Measurements from ENCODE around the gene EFTUD2.
A peak's percentile ranks its signal among the peaks of the same experiment; 100 is the strongest.
"Not testable (repeated sequence)": the region's sequence is repeated elsewhere in the genome, so short reads cannot be mapped to it uniquely, and the experiment has no call there.

The EFTUD2 gene

DNA sequence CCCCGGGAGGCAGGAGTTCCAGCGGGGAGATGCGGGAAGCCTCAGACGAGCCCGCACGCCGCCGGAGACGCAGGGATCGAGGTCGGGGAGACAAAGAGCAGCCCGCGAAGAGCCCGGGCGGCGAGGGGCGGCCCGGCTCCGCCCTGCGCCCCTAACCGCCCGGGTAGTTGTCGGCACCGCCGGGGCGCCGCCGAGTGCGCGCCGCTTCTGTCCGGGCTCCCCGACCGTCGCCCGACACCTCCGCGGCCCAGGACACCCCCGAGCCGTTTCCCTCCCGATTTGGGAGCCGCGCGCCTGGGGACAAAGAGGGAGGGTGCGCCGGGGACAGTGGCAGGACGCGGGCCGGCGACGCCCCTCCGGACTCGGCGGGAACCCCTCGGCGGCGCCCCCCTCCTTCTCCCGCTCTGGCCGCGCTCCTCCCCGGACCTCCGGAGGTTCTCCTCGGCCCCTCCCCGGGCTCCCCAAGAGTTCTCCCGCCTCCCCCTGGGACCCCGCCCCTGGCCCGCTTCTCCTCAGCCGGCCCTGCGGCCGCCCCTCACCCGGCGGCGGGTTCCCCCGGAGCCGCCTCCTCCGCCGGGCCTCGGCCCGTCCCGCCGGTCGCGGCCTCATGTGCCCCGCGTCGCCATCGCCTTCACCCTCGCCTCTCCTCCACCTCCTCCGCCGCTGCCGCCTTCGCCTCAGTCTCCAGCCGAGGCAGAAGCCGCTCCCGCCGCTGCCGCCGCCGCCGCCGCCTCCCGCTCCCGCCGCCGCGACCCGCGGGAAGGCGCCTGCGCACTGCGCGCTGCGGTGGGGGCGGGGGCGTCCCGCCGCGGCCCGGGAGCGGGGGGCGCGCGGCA is 69.5 kb downstream of the EFTUD2 start, which contains the start of gene GJC1:
Gene GJC1, minus strand, starts transcription at position 765 of the 836 bp plus-strand sequence. CDS start 24,470 bp downstream, outside the sequence.
- peak within 1 kb of the TSS; percentile 25 for H3K4me3 ChIP-seq (ENCODE audit: low read depth, low read length)
- H3K79me2 ChIP-seq, result no peaks in the 10 kb centered on the region
- H2AFZ ChIP-seq, result peak within 1 kb of the TSS; percentile 79
- no peaks in the 10 kb centered on the region for H3K9me3 ChIP-seq (ENCODE audit: control insufficient read depth, low read length)
- H3K9ac ChIP-seq, result no peak within 1 kb of the TSS
- H3K27me3 ChIP-seq (ENCODE audit: control insufficient read depth, insufficient read depth, low read length), result no peaks in the 10 kb centered on the region
- H3K4me2 ChIP-seq (ENCODE audit: low read length), result peak within 1 kb of the TSS; percentile 60
- H3K4me1 ChIP-seq, result no peaks in the 10 kb centered on the region
- H3K27ac ChIP-seq, result peak within 1 kb of the TSS; percentile 51
- no peaks in the 10 kb centered on the region for H3K36me3 ChIP-seq (ENCODE audit: control insufficient read depth, insufficient read depth, low read length)
- TF ChIP-seq, protein P1, sequence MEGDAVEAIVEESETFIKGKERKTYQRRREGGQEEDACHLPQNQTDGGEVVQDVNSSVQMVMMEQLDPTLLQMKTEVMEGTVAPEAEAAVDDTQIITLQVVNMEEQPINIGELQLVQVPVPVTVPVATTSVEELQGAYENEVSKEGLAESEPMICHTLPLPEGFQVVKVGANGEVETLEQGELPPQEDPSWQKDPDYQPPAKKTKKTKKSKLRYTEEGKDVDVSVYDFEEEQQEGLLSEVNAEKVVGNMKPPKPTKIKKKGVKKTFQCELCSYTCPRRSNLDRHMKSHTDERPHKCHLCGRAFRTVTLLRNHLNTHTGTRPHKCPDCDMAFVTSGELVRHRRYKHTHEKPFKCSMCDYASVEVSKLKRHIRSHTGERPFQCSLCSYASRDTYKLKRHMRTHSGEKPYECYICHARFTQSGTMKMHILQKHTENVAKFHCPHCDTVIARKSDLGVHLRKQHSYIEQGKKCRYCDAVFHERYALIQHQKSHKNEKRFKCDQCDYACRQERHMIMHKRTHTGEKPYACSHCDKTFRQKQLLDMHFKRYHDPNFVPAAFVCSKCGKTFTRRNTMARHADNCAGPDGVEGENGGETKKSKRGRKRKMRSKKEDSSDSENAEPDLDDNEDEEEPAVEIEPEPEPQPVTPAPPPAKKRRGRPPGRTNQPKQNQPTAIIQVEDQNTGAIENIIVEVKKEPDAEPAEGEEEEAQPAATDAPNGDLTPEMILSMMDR (IDR thresholded peaks at IDR 0.05), result no peak

DNA sequence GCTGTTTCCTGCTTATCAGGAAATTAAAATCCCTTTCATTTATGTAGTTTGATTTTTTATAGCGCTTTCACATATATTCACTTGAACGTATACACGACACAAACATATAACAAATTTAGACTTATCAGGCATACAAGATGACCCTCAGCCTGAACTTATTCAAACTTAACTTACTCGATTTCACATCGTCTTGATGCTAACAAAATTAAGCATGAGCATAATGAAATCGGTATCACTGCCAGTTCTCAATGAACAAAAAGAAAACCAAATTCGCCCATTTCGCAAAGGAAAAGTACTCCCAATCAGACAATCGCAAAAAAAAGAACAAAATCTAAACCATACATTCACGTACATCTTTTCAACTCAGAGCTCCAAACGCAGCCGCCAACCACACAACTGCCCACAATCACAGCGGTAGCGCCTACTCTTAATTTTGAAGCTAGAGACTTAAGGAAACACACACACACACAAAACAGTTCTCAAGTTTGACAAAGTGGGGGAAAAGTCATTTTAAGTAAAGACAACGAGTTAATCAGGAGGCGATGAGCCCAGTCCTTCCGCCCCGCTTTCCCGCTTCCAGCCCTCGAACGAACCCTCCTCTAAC is 70.2 kb downstream of the EFTUD2 start:
- no peaks in the 10 kb centered on the region for H3K36me3 ChIP-seq (ENCODE audit: control insufficient read depth, insufficient read depth, low read length)
- no peak overlapping the region for H3K9ac ChIP-seq
- H3K79me2 ChIP-seq, result no peaks in the 10 kb centered on the region
- no peaks in the 10 kb centered on the region for H3K4me1 ChIP-seq
- H3K4me3 ChIP-seq (ENCODE audit: low read depth, low read length), result peak overlapping the region; percentile 24
- H3K9me3 ChIP-seq (ENCODE audit: control insufficient read depth, low read length), result no peaks in the 10 kb centered on the region
- H3K27me3 ChIP-seq (ENCODE audit: control insufficient read depth, insufficient read depth, low read length), result no peaks in the 10 kb centered on the region
- H2AFZ ChIP-seq, result peak overlapping the region; percentile 79
- H3K4me2 ChIP-seq (ENCODE audit: low read length), result peak overlapping the region; percentile 56
- TF ChIP-seq, protein P1 (IDR thresholded peaks at IDR 0.05), result no peak
- H3K27ac ChIP-seq, result peak overlapping the region; percentile 51

DNA sequence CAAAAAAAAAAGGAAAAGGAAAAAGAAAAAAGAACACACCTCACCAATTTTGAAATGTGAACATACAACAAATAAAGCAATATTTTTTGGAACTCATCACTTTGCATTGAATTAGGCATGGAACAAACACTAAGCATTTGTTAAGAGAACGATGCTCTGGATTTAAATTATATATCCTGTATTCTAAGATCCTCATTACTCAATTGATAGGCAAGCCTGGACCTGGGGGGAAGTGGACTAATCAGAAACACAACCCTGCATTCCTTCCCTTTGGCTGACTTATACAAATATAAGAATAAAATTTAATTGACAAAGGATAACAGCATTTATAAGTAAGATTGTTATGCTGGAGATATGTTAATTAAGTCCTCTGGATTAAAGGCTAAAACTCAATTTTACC is 71.4 kb downstream of the EFTUD2 start:
- Histone ChIP-seq H3K4me2 (ENCODE audit: low read length) (no peak overlapping the region), H3K79me2 (no peaks in the 10 kb centered on the region), H3K27me3 (ENCODE audit: control insufficient read depth, insufficient read depth, low read length) (no peaks in the 10 kb centered on the region), H3K9me3 (ENCODE audit: control insufficient read depth, low read length) (no peaks in the 10 kb centered on the region), H3K4me3 (ENCODE audit: low read depth, low read length) (no peak overlapping the region), H3K4me1 (no peaks in the 10 kb centered on the region), H3K27ac (no peak overlapping the region), H3K9ac (no peak overlapping the region), H3K36me3 (ENCODE audit: control insufficient read depth, insufficient read depth, low read length) (no peaks in the 10 kb centered on the region), H2AFZ (no peak overlapping the region)
- TF ChIP-seq, protein P1 (IDR thresholded peaks at IDR 0.05), result no peak

DNA sequence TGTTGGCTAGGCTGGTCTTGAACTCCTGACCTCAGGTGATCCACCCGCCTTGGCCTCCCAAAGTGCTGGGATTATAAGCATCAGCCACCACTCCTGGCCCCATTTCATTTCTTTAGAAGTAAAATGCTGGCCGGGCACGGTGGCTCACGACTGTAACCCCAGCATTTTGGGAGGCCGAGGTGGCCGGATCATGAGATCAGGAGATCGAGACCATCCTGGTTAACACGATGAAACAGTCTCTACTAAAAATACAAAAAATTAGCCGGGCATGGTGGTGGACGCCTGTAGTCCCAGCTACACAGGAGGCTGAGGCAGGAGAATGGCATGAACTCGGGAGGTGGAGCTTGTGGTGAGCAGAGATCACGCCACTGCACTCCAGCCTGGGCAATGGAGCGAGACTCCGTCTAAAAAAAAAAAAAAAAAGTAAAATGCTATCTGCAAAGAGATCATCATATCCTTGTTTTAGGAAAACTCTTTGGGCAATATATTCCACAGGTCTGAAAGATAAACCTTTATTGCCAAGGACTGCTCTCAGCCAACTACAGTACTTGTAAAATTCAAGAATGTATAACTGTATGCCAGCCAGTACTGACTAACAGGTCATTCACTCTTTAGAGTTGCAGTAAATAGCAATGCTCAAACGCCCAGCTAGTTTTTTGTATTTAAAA is 73.0 kb downstream of the EFTUD2 start:
- no peaks in the 10 kb centered on the region for H3K4me1 ChIP-seq
- H3K79me2 ChIP-seq, result no peaks in the 10 kb centered on the region
- TF ChIP-seq, protein P1 (IDR thresholded peaks at IDR 0.05), result no peak
- H3K27ac ChIP-seq, result no peak overlapping the region
- H3K4me2 ChIP-seq (ENCODE audit: low read length), result no peak overlapping the region
- H3K36me3 ChIP-seq (ENCODE audit: control insufficient read depth, insufficient read depth, low read length), result no peaks in the 10 kb centered on the region
- no peak overlapping the region for H2AFZ ChIP-seq
- no peaks in the 10 kb centered on the region for H3K27me3 ChIP-seq (ENCODE audit: control insufficient read depth, insufficient read depth, low read length)
- H3K4me3 ChIP-seq (ENCODE audit: low read depth, low read length), result no peak overlapping the region
- no peaks in the 10 kb centered on the region for H3K9me3 ChIP-seq (ENCODE audit: control insufficient read depth, low read length)
- H3K9ac ChIP-seq, result no peak overlapping the region

DNA sequence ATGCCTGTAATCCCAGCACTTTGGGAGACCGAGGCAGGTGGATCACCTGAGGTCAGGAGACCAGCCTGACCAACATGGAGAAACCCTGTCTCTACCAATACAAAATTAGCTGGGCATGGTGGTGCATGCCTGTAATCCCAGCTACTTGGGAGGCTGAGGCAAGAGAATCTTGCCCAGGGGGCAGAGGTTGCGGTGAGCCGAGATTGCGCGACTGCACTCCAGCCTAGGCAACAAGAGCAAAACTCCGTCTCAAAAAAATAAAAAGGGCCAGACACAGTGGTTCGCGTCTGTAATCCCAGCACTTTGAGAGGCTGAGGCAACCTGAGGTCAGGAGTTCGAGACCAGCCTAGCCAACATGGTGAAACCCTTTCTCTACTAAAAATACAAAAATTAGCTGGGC is 74.0 kb downstream of the EFTUD2 start:
- H2AFZ ChIP-seq; H3K9me3 ChIP-seq (ENCODE audit: control insufficient read depth, low read length); H3K79me2 ChIP-seq; H3K27me3 ChIP-seq (ENCODE audit: control insufficient read depth, insufficient read depth, low read length); H3K4me3 ChIP-seq (ENCODE audit: low read depth, low read length); H3K4me2 ChIP-seq (ENCODE audit: low read length); H3K36me3 ChIP-seq (ENCODE audit: control insufficient read depth, insufficient read depth, low read length); H3K4me1 ChIP-seq; H3K9ac ChIP-seq; H3K27ac ChIP-seq: not testable (repeated sequence)

All from parathyroid adenoma (tissue), 2 donors.